Breast epithelium (tissue), 3 donors: ENCODE results near the gene EEPD1.

Source experiments
- CTCF ChIP-seq, 3 donors: fragments of 450-650 bp; IDR thresholded peaks; one replicate each; pipeline ENCODE4 v1.5.1; 2016 to 2017; ENCODE audit warnings: antibody characterized with exemption in 3 of 3, mild to moderate bottlenecking in 3 of 3, moderate library complexity in 3 of 3
- POLR2A ChIP-seq: fragments of 450-650 bp; IDR thresholded peaks from one replicate; pipeline ENCODE4 v1.6.1; 2016; ENCODE audit warnings: antibody characterized with exemption, mild to moderate bottlenecking, moderate library complexity

GRCh38 chr7:36266190-36266589 is 113.1 kb downstream of the EEPD1 start:
- TF ChIP-seq CTCF (IDR thresholded peaks at IDR 0.05) (no peak), POLR2A (no peak)
